ENCODE data around the gene SIRPB2.

GRCh38 chr20:1527923-1528322, 36.7 kb upstream of the SIRPB2 start:
- TF ChIP-seq CTCF (IDR thresholded peaks at IDR 0.05) (no peak), EP300 (IDR thresholded peaks at IDR 0.05) (no peak)

All from tibial nerve (tissue), 4 donors.